SK-N-MC (cell line): Measurements from ENCODE around the gene MYL3.
A peak's percentile ranks its signal among the peaks of the same experiment; 100 is the strongest.

Experiments used
- DNase-seq: peaks from one replicate; pipeline ENCODE4 v3.0.0-alpha.2; 2011; ENCODE audit warnings: low read depth, low spot score
- H3K27ac ChIP-seq: fragments of 200-600 bp; sonication (generic); 2 replicates; pipeline ENCODE4 v1.5.1; 2016; ENCODE audit warnings: mixed run types
- H3K36me3 ChIP-seq: fragments of 200-600 bp; sonication (generic); 2 replicates; pipeline ENCODE4 v1.6.1; 2017; ENCODE audit warnings: antibody characterized with exemption, low read length, mixed read lengths; ENCODE audit not compliant: insufficient read depth
- H3K4me3 ChIP-seq: fragments of 200-600 bp; sonication (generic); 2 replicates; pipeline ENCODE4 v1.5.1; 2016
- H3K9ac ChIP-seq: fragments of 200-600 bp; sonication (generic); 2 replicates; pipeline ENCODE4 v1.8.0; 2017; ENCODE audit warnings: mixed run types, mixed read lengths; ENCODE audit not compliant: insufficient read length
- H3K9me3 ChIP-seq: fragments of 200-600 bp; sonication (generic); 2 replicates; pipeline ENCODE4 v1.6.1; 2017; ENCODE audit warnings: low read depth, mild to moderate bottlenecking, antibody characterized with exemption, low read length, moderate library complexity, mixed read lengths
- EZH2 ChIP-seq: fragments of 200-600 bp; sonication (generic); IDR thresholded peaks from one replicate; pipeline ENCODE4 v1.6.1; 2017; ENCODE audit warnings: antibody characterized with exemption
- FOXP2 ChIP-seq: optimal IDR thresholded peaks from 2 replicates; pipeline ENCODE3; 2011; ENCODE audit warnings: mild to moderate bottlenecking, moderate library complexity; ENCODE audit not compliant: insufficient read depth; ENCODE audit errors: extremely low read length, control extremely low read depth
- POLR2AphosphoS5 ChIP-seq: IDR thresholded peaks from 2 replicates; pipeline ENCODE4 v1.6.1; 2012; ENCODE audit warnings: mild to moderate bottlenecking, low read depth, low read length, borderline replicate concordance

The MYL3 gene

DNA sequence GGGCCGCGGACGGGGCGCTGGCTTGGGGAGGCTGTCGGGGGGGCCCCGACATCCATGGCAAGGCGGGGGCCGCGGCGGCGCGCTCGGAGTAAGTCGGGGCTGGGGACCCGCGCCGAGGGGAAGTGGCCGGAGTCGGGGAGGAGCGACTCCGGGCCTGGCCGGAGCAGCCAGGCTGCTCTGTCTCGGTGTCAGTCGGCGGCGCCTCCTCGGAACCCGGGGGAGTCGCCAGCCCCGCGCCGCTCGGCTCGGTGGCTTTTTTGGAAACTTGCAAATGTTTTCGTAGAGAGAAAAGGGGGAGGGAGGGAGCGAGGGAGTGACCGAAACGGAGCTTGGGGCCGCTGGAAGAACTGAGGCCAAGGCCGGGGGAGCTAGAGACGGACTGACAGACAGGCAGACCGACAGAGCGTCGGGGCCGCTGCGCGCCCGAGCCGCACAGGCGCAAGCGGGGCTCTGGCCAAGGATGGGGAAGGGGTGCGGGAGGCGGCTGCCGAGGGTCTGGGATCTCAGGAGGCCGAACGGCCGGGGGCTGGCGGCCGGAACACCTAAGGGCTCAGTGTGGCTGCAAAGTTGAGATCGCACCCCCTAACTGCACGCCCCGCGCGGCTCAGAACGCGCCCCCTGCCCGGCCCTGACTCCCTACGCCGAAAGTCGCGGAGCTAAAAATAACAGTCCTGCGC is 19.3 kb upstream of the MYL3 start:
- Histone ChIP-seq H3K9me3 (no peaks in the 10 kb centered on the region), H3K36me3 (no peaks in the 10 kb centered on the region), H3K9ac (peak overlapping the region; percentile 60), H3K27ac (no peak overlapping the region), H3K4me3 (peak overlapping the region; percentile 82)
- no peak for DNase-seq
- no peak for TF ChIP-seq POLR2AphosphoS5
- no peak for TF ChIP-seq EZH2
- no peak for TF ChIP-seq FOXP2

DNA sequence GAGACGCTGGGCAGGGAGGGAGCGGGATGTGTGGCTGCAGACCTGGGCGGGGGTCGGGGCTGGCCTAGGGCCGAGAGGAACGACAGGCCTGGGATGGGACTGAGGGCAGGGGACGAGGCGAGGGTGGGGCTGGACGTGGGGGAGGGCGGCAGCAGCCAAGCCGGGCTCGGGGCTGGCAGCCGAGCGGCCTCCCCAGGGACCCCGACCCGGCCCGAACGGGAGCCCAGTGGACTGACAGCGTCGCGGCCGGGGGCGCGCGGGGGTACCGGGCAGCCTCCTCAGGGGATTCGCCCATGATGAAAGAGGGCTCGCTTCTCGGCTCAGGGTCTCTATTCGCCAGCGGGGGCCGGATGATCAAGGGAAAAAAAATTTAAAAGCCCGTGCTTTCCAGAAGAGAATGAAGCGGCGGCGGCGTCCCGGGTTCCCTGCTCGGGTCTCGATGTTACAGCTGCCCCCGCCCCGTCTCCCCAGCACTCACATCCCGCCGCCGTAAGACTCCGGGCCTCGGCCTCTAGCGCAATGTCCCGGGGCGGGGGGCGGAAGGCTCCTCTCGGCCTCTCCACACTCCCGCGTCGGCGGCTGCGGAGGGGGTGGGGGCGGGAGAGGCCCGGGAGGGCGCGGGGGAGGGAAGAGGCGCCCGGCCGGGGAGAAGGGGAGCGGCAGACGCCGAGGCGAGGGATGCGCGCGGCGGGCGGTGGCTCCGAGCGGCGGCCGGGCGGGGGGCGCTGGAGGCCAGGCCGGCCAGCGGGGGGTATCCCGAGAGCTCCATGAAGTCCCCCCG is 18.5 kb upstream of the MYL3 start:
- H3K4me3 ChIP-seq = peak overlapping the region; percentile 82
- no peak overlapping the region for H3K9ac ChIP-seq
- no peak for TF ChIP-seq POLR2AphosphoS5
- no peak for TF ChIP-seq FOXP2
- no peak for TF ChIP-seq EZH2
- no peak overlapping the region for H3K27ac ChIP-seq
- DNase-seq = no peak
- H3K9me3 ChIP-seq = no peaks in the 10 kb centered on the region
- no peaks in the 10 kb centered on the region for H3K36me3 ChIP-seq

DNA sequence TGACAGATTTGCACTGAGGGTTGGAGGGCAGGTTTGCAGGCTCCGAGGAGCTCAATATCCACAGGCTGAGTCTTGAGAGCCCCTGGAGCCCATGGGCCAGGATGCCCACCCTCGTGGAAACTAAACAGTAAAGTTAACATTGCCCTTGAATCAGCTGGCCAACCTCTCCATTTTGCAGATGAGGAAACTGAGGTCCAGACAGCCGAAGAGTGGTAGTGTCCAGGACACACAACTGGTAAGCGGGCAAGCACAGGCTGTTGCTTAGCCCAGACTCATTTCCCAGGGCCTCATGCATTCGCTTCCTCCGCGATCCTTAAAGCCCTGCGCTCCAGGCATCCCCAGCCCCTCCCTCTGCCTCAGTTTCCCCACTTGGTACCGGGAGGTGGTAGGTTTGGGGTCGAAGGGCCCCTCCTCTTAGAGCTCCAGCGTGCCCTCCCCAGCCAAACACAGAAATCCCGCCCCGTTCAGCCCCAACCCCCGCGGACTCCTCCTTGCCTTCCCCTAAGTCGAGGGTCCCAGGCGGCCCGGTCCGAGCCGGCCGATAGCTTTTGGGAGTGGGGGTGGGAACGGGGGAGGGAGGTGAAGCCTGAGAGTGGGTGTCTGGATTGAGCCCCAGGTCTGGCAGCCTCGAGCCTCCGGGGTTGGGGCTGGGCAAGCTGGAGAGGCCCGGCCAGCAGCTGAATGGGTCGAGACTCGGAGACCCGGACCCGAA is 17.8 kb upstream of the MYL3 start:
- H3K9ac ChIP-seq = no peak overlapping the region
- TF ChIP-seq FOXP2 (no peak), EZH2 (no peak), POLR2AphosphoS5 (no peak)
- H3K4me3 ChIP-seq = no peak overlapping the region

DNA sequence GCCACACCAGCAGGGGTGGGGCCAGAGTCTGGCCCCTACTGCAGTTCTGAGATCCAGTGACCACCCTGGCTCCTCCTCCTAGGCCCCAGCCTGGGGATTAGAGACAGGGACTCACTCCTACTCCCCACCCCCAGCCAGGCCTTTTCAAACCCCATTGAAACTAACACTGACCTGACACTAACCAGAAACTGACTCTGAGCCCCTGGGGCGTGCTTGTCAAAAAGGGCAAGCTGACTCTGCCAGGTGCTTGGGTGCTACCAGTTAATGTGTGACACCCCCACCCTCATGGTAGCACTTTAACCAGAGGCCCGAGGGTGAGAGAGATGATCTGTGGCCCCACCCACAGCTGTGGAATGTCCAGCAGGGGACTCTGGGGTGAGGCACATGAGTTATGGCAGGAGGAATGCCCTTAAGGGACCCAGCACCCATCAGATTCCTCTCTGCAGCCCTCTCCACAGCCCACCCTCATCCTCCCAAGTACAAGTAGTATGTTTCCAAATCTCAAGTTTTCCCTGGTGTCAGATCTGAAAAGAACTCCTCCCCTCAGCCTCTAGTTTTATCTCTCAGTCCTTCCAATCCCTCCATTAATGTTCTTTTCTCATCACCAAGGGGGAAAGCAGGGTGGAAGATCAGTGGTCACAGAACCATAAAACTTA is 15.7 kb upstream of the MYL3 start:
- H3K9ac ChIP-seq = no peak overlapping the region
- no peaks in the 10 kb centered on the region for H3K36me3 ChIP-seq
- TF ChIP-seq POLR2AphosphoS5 (no peak), FOXP2 (no peak), EZH2 (no peak)
- DNase-seq = no peak
- H3K9me3 ChIP-seq = no peaks in the 10 kb centered on the region
- H3K27ac ChIP-seq = no peak overlapping the region
- no peak overlapping the region for H3K4me3 ChIP-seq

More for the DNA sequence above, 17.8 kb upstream of the MYL3 start:
- Histone ChIP-seq H3K36me3 (no peaks in the 10 kb centered on the region), H3K27ac (no peak overlapping the region), H3K9me3 (no peaks in the 10 kb centered on the region)
- DNase-seq = no peak

DNA sequence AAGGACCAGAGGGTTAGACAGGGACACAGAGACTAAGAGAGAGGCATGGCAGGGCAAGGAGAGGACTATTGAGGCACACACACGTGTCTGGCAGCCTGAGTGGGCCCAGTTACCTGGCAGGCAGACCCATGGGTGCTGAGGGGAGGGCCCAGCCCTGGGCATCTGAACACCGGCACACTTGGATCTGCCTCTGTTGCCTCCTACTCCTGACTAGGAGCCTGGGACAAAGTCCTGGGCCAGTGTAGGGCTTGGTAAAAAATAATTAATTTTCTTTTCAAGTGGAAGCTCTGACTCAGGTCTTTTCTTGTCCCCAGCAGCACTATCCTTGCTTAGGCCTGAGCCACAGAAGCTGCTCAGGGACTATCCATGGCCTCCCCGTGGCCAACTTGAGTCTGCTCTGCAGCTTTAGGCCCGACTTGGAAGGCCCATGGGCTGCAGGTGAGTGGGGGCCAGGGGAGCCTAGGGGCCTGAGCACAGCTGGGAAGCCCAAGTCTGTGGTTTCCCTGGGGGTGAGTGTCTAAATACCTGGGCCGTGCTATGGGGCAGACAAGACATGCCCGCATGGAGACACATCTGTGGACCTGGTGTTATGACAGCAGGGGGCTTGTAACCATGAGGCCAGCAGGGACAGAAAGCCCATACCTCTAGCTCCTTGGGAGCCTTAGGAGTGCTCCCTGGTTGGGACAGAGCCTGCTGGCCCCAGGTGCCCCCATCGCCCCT is 14.3 kb upstream of the MYL3 start, which contains the start of gene PTH1R:
TSS of gene PTH1R (plus strand) at position 316 of the 720 bp plus-strand sequence. CDS start 5,839 bp downstream, outside the sequence.
- TF ChIP-seq EZH2 = no peak
- no peak for TF ChIP-seq FOXP2
- no peak for TF ChIP-seq POLR2AphosphoS5
- H3K36me3 ChIP-seq = no peaks in the 10 kb centered on the region
- no peak within 1 kb of the TSS for H3K27ac ChIP-seq
- no peak within 1 kb of the TSS for H3K9ac ChIP-seq
- H3K9me3 ChIP-seq = no peaks in the 10 kb centered on the region
- no peak for DNase-seq
- H3K4me3 ChIP-seq = no peak within 1 kb of the TSS

DNA sequence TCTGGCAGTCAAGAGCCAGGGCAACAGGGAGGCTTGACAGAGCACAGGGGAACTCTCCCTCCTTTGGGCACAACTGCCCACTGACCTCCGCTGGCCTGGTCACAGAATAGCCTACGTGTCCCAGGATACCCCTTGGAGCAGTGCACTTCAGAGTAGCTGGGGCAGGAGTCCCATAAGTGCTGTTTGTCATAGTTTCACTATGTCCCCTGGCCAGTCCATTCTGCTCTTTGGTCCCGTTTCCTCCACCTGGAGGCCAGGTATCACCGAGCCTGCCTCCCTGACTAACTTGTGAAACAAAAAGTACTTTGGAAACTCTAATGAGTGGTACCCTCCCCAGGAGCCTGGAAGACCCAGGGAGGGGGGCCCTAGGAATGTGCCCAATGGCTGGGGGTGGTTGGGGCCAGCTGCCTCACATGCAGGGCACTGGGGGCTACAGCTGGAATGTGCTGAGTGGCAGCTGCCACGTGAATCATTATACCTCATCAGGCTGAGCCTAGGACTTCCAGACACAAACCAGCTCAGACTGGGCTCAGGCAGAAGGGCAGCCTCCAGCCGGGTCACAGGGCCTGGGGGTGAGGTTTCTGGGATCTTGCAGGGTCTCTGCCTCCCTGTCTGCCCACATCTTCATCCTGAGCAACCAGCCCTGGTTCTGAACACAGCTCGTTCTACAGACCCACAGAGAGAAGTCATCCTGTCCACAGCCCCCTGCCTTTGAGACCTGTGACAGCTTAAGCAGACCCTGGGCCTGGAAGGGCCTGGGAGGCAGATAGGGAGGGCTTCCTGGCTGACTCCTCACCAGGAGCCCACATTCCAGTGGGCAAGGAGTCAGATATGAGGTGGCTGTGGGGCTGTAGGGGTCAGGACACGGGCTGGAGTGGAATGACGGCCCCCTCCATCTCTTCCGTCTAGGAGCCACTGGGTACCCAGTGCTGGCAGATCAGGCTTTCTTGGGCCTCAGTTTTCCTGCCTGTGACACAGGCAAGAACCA is 13.4 kb upstream of the MYL3 start:
- H3K36me3 ChIP-seq = no peaks in the 10 kb centered on the region
- H3K9me3 ChIP-seq = no peaks in the 10 kb centered on the region
- no peak overlapping the region for H3K9ac ChIP-seq
- no peak for DNase-seq
- no peak for TF ChIP-seq EZH2
- no peak for TF ChIP-seq POLR2AphosphoS5
- TF ChIP-seq FOXP2 = no peak
- H3K27ac ChIP-seq = no peak overlapping the region
- no peak overlapping the region for H3K4me3 ChIP-seq
